ENCODE measurements around the gene RIPPLY2.
A peak's percentile ranks its signal among the peaks of the same experiment; 100 is the strongest.
"Not testable (repeated sequence)": the region's sequence is repeated elsewhere in the genome, so short reads cannot be mapped to it uniquely, and the experiment has no call there.

RIPPLY2 gene

DNA sequence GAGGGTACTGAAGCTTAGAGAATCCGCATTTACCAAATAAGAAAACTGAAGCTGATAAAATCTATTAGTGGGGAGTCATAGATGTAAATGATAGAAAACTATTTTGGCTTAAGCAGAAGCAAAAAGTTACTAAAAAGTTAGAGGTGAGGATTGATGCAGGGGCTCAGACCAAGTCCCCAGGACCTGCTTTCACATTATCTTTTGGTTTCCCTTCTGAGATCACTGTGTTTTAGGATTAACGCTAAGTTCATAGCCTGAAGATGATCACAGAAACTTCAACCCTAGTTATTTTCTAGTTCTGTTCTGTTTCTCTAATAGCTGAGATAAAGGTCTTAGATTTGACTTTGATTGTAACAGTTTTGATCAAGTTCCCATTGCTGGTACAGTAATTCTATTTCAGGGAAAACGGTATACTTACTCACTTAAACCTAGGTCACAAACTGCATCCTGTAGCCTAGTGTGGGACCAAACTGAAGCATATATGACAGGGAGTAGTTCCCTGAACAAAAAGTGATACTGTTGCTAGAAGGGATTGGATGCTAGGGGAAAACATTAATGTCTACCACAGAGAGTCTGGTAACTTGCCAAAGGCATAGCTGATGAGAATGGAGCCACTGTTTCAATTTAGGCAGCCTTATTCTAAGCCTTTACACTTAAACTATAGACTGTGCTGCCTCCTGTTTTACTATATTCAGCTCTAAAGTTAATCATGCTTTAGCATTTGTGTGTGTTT is 19.4 kb downstream of the RIPPLY2 start:
- TF ChIP-seq GATA1 (IDR thresholded peaks at IDR 0.05; ENCODE audit: low read depth, low read length) = no peak
- no peak for TF ChIP-seq POLR2A (IDR thresholded peaks at IDR 0.05; ENCODE audit: low read length)
- no peak for DNase-seq

DNA sequence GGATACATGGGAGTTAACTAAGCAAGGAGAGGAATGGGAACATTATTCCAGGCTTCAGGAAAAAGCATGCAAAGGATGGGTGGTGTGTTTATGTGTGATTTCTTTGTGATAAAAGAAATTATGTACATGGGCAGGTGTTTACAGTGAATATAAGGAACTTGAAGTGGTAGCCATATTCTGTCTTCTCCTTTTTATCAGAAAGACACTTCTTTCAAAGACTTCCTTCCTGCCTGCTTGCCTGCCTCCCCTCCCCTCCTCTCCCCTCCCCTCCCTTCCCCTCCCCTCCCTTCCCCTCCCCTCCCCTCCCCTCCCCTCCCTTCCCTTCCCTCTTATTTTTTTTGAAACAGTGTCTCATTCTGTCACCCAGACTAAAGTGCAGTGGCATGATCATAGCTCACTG is 20.7 kb downstream of the RIPPLY2 start:
- no peak for DNase-seq
- TF ChIP-seq GATA1 (IDR thresholded peaks at IDR 0.05; ENCODE audit: low read depth, low read length) = no peak

DNA sequence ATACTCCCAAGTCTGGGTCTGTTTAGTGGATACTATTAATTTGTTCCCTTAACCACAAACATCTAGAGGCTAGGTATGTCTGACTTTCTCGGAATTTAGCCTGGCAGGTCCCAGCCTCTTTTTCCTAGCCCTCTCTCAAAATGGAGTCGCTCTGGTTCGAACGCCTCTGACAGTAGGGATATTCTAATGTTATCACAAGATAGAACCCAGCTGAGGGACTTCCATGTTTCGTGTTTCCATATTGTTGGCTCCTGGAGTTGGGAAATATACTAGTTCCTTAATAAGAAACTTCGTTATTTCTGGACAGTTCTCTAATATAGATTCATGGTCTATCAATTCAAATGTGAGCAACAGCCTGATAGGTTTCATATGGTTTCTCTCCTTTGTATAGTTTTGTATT is 22.7 kb downstream of the RIPPLY2 start:
- TF ChIP-seq GATA1 (IDR thresholded peaks at IDR 0.05; ENCODE audit: low read depth, low read length) = no peak
- no peak for TF ChIP-seq POLR2A (IDR thresholded peaks at IDR 0.05; ENCODE audit: low read length)
- DNase-seq = no peak

DNA sequence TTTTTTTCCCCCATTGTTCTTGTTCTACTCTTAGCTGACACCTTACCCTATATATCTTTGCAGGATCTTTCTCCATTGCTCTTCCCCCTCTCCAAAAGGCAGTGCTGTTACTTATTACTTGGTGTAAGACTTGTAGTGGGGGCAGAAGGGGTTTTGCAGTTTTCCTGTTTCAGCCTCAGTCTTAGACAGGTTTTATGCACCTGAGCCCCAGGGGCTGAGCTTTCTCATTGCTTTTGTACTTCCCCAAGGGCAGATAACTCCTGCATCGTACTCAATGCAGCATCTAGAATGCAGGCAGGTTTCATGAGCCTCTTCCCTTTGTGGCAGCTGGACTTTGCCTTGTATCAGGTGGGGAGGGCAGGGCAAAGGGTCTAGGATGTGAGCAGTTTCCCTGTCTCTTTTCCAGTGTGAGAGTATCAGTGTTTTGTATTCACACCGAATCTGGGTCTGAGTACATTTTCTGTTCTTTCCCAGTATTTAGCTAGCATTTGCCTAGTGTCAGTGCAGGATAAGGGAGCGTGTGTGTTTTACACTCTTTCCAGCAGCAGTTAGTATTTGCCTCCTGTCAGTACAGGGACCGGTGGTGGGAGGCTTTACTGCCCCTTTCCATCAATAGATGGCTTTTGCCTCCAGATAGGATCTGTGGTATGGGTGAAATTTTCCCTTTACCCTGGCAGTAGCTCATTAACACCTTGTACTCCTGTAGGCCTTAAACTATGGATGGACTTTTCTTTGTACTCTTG is 25.9 kb downstream of the RIPPLY2 start:
- no peak for DNase-seq
- TF ChIP-seq POLR2A (IDR thresholded peaks at IDR 0.05; ENCODE audit: low read length) (no peak), GATA1 (IDR thresholded peaks at IDR 0.05; ENCODE audit: low read depth, low read length) (no peak)

DNA sequence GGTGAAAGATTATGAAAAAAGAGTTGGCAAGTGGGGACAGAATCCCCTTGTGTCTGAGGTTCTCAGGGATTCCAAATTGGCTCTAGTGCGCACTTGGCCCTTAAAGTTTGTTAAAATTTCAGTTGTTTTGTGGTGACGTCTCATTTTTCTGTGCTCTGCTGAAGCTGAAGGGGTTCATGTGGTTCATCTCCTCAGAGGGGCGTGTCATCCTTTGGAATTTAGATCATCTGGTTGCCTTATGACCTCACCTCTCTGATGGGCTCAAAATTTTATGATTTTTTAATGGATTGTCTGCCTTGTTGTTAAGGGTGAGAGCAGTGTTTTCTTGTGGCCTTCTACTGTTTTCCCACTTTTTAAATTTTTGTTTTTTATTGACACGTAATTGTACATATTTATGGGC is 26.6 kb downstream of the RIPPLY2 start:
- TF ChIP-seq GATA1 (IDR thresholded peaks at IDR 0.05; ENCODE audit: low read depth, low read length) = no peak
- no peak for TF ChIP-seq POLR2A (IDR thresholded peaks at IDR 0.05; ENCODE audit: low read length)
- no peak for DNase-seq

DNA sequence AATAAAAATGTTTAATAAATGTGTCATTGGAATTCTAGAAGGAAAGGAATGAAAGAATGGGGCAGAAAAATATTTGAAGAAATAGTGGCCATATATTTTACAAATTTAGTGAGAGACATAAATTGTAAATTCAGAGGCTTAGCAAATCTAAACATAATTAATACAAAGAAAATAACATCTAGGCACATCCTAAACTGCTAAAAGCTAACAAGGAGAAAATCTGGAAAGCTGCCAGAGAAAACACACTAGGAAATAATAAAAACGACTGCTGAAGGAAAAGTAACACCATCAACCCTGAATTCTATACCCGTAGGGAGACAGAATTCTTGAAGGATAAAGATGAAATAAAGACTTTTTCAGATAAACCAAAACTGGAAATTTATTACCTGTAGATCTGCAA is 30.1 kb downstream of the RIPPLY2 start:
- DNase-seq = no peak
- no peak for TF ChIP-seq GATA1 (IDR thresholded peaks at IDR 0.05; ENCODE audit: low read depth, low read length)
- TF ChIP-seq POLR2A (IDR thresholded peaks at IDR 0.05; ENCODE audit: low read length) = no peak

DNA sequence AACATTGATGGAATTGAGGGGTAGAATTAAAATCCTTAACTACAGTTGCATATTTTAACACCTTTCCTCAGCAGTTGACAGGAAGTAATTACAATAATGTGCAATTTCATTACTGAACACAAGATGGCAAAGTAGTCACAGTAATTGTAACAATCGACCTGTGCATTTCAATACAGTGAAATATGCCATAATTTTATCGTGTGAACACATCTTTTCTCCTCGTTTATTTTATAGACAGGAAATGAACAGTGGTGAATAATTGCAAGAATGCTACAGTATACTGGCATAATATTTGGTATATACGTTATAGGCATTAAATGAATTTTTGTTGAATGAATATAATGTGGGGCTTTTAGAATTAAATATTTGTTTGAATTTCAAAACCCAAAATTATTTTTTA is 31.4 kb downstream of the RIPPLY2 start:
- TF ChIP-seq POLR2A (IDR thresholded peaks at IDR 0.05; ENCODE audit: low read length) (no peak), GATA1 (IDR thresholded peaks at IDR 0.05; ENCODE audit: low read depth, low read length) (no peak)
- peak; percentile 78 to 81 for DNase-seq

DNA sequence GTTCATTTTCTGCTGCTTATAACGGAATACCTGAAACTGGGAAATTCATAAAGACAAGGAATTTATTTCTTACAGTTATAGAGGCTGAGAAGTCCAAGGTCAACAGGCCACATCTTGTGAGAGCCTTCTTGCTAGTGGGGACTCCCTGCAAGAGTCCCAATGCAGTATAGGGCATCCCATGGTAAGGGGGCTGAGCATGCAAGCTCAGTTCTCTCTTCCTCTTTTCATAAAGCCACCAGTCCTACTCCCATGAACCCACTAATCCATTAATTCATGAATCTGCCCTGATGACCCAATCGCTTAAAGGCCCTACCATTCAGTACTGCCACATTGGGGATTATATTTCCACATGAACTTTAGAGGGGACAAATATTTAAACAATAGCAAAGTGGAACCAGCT is 32.8 kb downstream of the RIPPLY2 start:
- no peak for DNase-seq
- TF ChIP-seq POLR2A (IDR thresholded peaks at IDR 0.05; ENCODE audit: low read length) (no peak), GATA1 (IDR thresholded peaks at IDR 0.05; ENCODE audit: low read depth, low read length) (no peak)

DNA sequence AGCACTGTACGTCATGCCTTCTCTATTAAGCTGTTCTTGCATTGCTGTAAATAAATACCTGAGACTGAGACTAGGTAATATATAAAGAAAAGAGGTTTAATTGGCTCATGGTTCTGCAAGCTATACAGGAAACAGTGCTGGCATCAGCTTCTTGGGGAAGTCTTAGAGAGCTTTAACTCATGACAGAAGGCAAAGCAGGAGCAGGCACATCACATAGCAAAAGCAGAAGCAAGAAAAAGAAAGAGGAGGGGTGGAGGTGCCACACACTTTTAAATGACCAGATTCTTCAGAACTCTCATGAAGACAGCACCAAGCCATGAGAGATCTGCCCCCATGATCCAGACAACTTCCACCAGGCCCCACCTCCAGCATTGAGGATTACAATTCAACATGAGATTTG is 36.5 kb downstream of the RIPPLY2 start:
- DNase-seq = no peak
- TF ChIP-seq GATA1 (IDR thresholded peaks at IDR 0.05; ENCODE audit: low read depth, low read length) = no peak

DNA sequence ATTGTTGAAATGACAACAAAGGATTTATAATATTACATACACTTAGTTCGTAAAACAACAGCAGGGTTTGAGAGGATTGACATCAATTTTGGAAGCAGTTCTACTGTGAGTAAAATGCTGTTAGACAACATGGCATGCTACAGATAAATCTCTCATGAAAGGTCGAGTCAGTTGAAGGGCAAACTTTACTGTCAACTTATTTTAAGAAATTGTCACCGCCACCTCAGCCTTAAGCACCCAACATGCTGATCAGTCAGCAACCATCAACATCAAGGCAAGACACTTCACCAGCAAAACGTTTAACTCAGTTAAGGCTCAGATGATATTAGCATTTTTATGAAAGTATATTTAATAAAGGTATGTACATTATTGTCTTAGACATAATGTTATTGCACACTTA is 37.4 kb downstream of the RIPPLY2 start:
- DNase-seq = no peak
- TF ChIP-seq GATA1 (IDR thresholded peaks at IDR 0.05; ENCODE audit: low read depth, low read length) (no peak), POLR2A (IDR thresholded peaks at IDR 0.05; ENCODE audit: low read length) (no peak)

DNA sequence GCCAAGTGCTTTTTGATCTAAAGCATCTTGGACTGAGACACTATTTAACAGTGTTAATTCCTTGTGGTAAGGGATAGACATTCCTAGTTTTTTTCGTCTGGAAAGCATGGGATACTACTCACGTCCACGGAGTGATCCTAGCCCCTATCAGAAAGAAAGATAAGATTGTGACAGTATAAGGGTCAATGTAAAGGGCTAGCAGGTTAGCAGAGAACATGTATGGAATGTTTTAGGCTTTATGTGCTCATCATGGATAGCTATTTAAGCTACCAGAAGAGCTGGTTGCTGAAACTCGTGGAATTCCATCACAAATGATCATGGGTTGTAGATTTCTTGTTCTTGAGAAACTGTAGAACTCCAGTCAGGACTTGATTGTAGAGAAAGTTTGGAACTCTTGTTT is 38.4 kb downstream of the RIPPLY2 start:
- DNase-seq = no peak
- no peak for TF ChIP-seq POLR2A (IDR thresholded peaks at IDR 0.05; ENCODE audit: low read length)
- TF ChIP-seq GATA1 (IDR thresholded peaks at IDR 0.05; ENCODE audit: low read depth, low read length) = no peak

DNA sequence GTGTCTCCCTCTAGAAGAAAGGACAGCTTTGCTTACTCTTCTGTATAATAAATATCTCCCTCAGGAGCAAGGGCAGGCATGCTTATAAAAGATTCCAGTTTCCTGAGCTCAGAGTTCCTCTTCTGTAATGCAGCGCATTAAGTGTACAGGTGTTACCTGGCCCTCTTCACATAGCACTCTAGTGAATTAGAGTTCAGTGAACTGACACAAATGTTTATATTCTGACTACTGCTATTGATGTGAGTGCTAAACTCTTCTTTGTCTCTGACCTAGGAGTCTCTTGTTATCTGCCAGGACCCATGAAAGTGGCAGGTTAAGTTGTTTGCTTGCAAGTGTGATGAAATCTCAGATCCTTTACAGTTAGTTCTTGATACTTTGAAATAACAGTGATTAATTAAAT is 39.9 kb downstream of the RIPPLY2 start:
- DNase-seq = no peak
- no peak for TF ChIP-seq POLR2A (IDR thresholded peaks at IDR 0.05; ENCODE audit: low read length)

DNA sequence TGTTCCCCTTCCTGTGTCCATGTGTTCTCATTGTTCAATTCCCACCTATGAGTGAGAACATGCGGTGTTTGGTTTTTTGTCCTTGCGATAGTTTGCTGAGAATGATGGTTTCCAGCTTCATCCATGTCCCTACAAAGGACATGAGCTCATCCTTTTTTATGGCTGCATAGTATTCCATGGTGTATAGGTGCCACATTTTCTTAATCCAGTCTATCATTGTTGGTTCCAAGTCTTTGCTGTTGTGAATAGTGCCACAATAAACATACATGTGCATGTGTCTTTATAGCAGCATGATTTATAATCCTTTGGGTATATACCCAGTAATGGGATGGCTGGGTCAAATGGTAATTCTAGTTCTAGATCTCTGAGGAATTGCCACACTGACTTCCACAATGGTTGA is 43.9 kb downstream of the RIPPLY2 start:
- not testable (repeated sequence) for DNase-seq

DNA sequence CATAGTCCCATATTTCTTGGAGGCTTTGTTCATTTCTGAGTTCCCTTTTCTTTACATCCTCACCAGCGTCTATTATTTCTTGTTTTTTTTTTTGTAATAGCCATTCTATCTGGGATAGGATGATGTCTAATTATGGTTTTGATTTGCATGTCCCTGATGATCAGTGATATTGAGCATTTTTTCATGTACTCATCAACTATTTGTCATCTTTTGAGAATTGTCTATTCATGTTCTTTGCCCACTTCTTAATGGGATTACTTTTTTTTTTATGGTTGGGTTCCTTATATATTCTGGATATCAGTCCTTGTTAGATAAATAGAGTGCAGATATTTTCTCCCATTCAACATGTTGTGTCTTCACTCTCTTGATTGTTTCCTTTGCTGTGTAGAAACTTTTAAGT is 48.5 kb downstream of the RIPPLY2 start:
- no peak for DNase-seq
- TF ChIP-seq GATA1 (IDR thresholded peaks at IDR 0.05; ENCODE audit: low read depth, low read length) (no peak), POLR2A (IDR thresholded peaks at IDR 0.05; ENCODE audit: low read length) (no peak)

DNA sequence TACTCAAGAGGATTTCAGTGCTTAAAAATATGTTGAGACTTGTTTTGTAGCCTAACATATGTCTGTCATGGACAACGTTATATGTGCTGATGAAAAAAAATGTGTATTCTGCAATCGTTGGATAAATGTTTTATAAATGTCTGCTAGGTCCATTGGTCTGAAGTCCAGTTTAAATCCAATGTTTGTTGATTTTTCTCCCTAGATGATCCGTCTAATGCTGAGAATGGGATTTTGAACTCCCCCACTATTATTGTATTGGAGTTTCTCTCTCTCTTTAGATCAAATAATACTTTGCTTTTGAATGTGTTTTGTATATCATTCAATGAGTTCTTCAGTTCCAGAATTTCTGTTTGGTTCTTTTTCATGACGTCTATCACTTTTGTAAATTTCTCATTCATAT is 51.2 kb downstream of the RIPPLY2 start:
- DNase-seq = no peak
- TF ChIP-seq GATA1 (IDR thresholded peaks at IDR 0.05; ENCODE audit: low read depth, low read length) (no peak), POLR2A (IDR thresholded peaks at IDR 0.05; ENCODE audit: low read length) (no peak)

Measured in erythroblast (primary cell).